ENCODE data around the gene MEIS2. TPM values are rescaled to one million over a fixed set of nuclear protein-coding genes. Genes with fewer than 3 reads are reported as not detected.

Gene MEIS2
- total RNA-seq, 1 experiment from 2014 or later = 28.7 TPM

GRCh38 chr15:37130356-37130755 is 30.0 kb upstream of the MEIS2 start:
- H3K27ac Mint-ChIP-seq (ENCODE audit: unreplicated experiment) = no peak overlapping the region
- intact Hi-C loops (cut with micrococcal nuclease; ENCODE audit: unreplicated experiment) = loop anchor here (5.0 to 10.0 kb wide), 3 partner anchors 156 to 754 kb away; no protein-coding TSS in a partner anchor
- H3K4me1 Mint-ChIP-seq (ENCODE audit: low read depth, unreplicated experiment) = peaks cover 20% of the 10 kb centered on the region
- Histone ChIP-seq H3K27me3 (replicated peaks; ENCODE audit: control insufficient read depth, insufficient read depth, low read length) (no peaks in the 10 kb centered on the region), H3K4me3 (ENCODE audit: low read depth, low read length) (no peak overlapping the region), H3K9me3 (no peaks in the 10 kb centered on the region), H3K36me3 (ENCODE audit: control insufficient read depth, insufficient read depth, low read length) (no peaks in the 10 kb centered on the region), H3K4me1 (peaks cover 12% of the 10 kb centered on the region; the same call in 1 of the 2 replicates)
- no TSS peak for BruUV-seq (replicated peaks)
- no peaks in the 10 kb centered on the region for H3K36me3 Mint-ChIP-seq (ENCODE audit: insufficient read depth, unreplicated experiment)
- H3K9me3 Mint-ChIP-seq (ENCODE audit: unreplicated experiment) = no peaks in the 10 kb centered on the region
- H3K4me3 Mint-ChIP-seq (ENCODE audit: unreplicated experiment) = peak overlapping the region; percentile 22
- POLR2A ChIA-PET = no interaction called here
- no peak for TF ChIP-seq CTCF (IDR thresholded peaks at IDR 0.05; ENCODE audit: insufficient read depth in 1 of 2, low read depth in 1 of 2, low read length in 1 of 2, severe bottlenecking in 1 of 2, unreplicated experiment in 1 of 2)
- no peaks in the 10 kb centered on the region for H3K27me3 Mint-ChIP-seq (ENCODE audit: insufficient read depth, unreplicated experiment)
- DNase-seq = peak; percentile 37 to 48
- CTCF ChIA-PET = no interaction called here

- BruUV-seq (replicated peaks) = no TSS peak
- H3K4me3 ChIP-seq (ENCODE audit: low read depth, low read length) = no peak overlapping the region
- H3K27ac Mint-ChIP-seq (ENCODE audit: unreplicated experiment) = no peak overlapping the region
- intact Hi-C loops (cut with micrococcal nuclease; ENCODE audit: unreplicated experiment) = no loop called here
- peaks cover 9% of the 10 kb centered on the region for H3K4me1 Mint-ChIP-seq (ENCODE audit: low read depth, unreplicated experiment)
- no peaks in the 10 kb centered on the region for H3K9me3 ChIP-seq
- no peaks in the 10 kb centered on the region for H3K36me3 ChIP-seq (ENCODE audit: control insufficient read depth, insufficient read depth, low read length)
- ChIA-PET POLR2A (no interaction called here), CTCF (no interaction called here)
- no peaks in the 10 kb centered on the region for H3K27me3 ChIP-seq (replicated peaks; ENCODE audit: control insufficient read depth, insufficient read depth, low read length)
- H3K9me3 Mint-ChIP-seq (ENCODE audit: unreplicated experiment) = no peaks in the 10 kb centered on the region
- no peaks in the 10 kb centered on the region for H3K36me3 Mint-ChIP-seq (ENCODE audit: insufficient read depth, unreplicated experiment)
- H3K27me3 Mint-ChIP-seq (ENCODE audit: insufficient read depth, unreplicated experiment) = no peaks in the 10 kb centered on the region
- no peaks in the 10 kb centered on the region for H3K4me1 ChIP-seq
- no peak for DNase-seq
- H3K4me3 Mint-ChIP-seq (ENCODE audit: unreplicated experiment) = no peak overlapping the region
- TF ChIP-seq CTCF (IDR thresholded peaks at IDR 0.05; ENCODE audit: insufficient read depth in 1 of 2, low read depth in 1 of 2, low read length in 1 of 2, severe bottlenecking in 1 of 2, unreplicated experiment in 1 of 2) = no peak
These were observed 24.8 kb upstream of the MEIS2 start for GRCh38 chr15:37125143-37125542.

GRCh38 chr15:37124331-37124730 is 24.0 kb upstream of the MEIS2 start:
- intact Hi-C loops (cut with micrococcal nuclease; ENCODE audit: unreplicated experiment) = no loop called here

More at GRCh38 chr15:37124331-37124730, 24.0 kb upstream of the MEIS2 start:
- peaks cover 1% of the 10 kb centered on the region for H3K4me1 Mint-ChIP-seq (ENCODE audit: low read depth, unreplicated experiment)
- Histone ChIP-seq H3K36me3 (ENCODE audit: control insufficient read depth, insufficient read depth, low read length) (no peaks in the 10 kb centered on the region), H3K27me3 (replicated peaks; ENCODE audit: control insufficient read depth, insufficient read depth, low read length) (no peaks in the 10 kb centered on the region), H3K4me1 (no peaks in the 10 kb centered on the region), H3K9me3 (no peaks in the 10 kb centered on the region), H3K4me3 (ENCODE audit: low read depth, low read length) (no peak overlapping the region)
- TF ChIP-seq CTCF (IDR thresholded peaks at IDR 0.05; ENCODE audit: insufficient read depth in 1 of 2, low read depth in 1 of 2, low read length in 1 of 2, severe bottlenecking in 1 of 2, unreplicated experiment in 1 of 2) = no peak
- no peak overlapping the region for H3K4me3 Mint-ChIP-seq (ENCODE audit: unreplicated experiment)
- CTCF ChIA-PET = no interaction called here
- H3K9me3 Mint-ChIP-seq (ENCODE audit: unreplicated experiment) = no peaks in the 10 kb centered on the region
- no peak overlapping the region for H3K27ac Mint-ChIP-seq (ENCODE audit: unreplicated experiment)
- H3K27me3 Mint-ChIP-seq (ENCODE audit: insufficient read depth, unreplicated experiment) = no peaks in the 10 kb centered on the region
- H3K36me3 Mint-ChIP-seq (ENCODE audit: insufficient read depth, unreplicated experiment) = no peaks in the 10 kb centered on the region
- DNase-seq = no peak
- POLR2A ChIA-PET = no interaction called here
- BruUV-seq (replicated peaks) = no TSS peak

All from Caco-2 (cell line).